OCI-LY3 (cell line): ENCODE data around the gene RARRES2.

Source experiments
- EZH2phosphoT487 ChIP-seq: fragments of 200-600 bp; shearing (Covaris generic); IDR thresholded peaks from 2 replicates; pipeline ENCODE4 v1.6.1; 2018; ENCODE audit warnings: antibody characterized with exemption, mixed run types, low read depth
- TF ChIP-seq, protein P1 (sequence below): fragments of 200-600, 300-600 bp; sonication (generic); IDR thresholded peaks from 2 replicates; pipeline ENCODE4 v1.5.1; 2014; ENCODE audit warnings: antibody characterized with exemption, low read length, low read depth

GRCh38 chr7:150381785-150382122, 40.3 kb upstream of the RARRES2 start:
- TF ChIP-seq, protein P1, sequence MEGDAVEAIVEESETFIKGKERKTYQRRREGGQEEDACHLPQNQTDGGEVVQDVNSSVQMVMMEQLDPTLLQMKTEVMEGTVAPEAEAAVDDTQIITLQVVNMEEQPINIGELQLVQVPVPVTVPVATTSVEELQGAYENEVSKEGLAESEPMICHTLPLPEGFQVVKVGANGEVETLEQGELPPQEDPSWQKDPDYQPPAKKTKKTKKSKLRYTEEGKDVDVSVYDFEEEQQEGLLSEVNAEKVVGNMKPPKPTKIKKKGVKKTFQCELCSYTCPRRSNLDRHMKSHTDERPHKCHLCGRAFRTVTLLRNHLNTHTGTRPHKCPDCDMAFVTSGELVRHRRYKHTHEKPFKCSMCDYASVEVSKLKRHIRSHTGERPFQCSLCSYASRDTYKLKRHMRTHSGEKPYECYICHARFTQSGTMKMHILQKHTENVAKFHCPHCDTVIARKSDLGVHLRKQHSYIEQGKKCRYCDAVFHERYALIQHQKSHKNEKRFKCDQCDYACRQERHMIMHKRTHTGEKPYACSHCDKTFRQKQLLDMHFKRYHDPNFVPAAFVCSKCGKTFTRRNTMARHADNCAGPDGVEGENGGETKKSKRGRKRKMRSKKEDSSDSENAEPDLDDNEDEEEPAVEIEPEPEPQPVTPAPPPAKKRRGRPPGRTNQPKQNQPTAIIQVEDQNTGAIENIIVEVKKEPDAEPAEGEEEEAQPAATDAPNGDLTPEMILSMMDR, result no peak
- no peak for TF ChIP-seq EZH2phosphoT487
